ENCODE data around the gene DBP. TPM values are rescaled to one million over a fixed set of nuclear protein-coding genes. Genes with fewer than 3 reads are reported as not detected.
A peak's percentile ranks its signal among the peaks of the same experiment; 100 is the strongest.

DBP gene
- total and polyA plus RNA-seq, 2 of the 13 experiments (the other 11 are each of a cell fraction or from before 2014, with no cell fraction given) = 1.7 to 5.8 TPM

GRCh38 chr19:48646001-48646721 is 9.0 kb upstream of the DBP start, which contains the start of gene CA11 (continued):
- TF ChIP-seq THAP9 (CRISPR knock-in tag; IDR thresholded peaks at IDR 0.05; ENCODE audit: borderline replicate concordance) (peak; percentile 32; the same call in 1 of the 2 replicates), ZNF10 (CRISPR knock-in tag; IDR thresholded peaks at IDR 0.05; ENCODE audit: borderline replicate concordance, low read depth) (no peak), ZNF577 (CRISPR knock-in tag; IDR thresholded peaks at IDR 0.05; ENCODE audit: borderline replicate concordance, low read depth) (no peak), SRY (CRISPR knock-in tag; IDR thresholded peaks at IDR 0.05) (no peak), TFE3 (CRISPR knock-in tag; IDR thresholded peaks at IDR 0.05) (0 out of 2 replicates have a peak, but pooled peaks have one; percentile 13), CBX5 (CRISPR knock-in tag; IDR thresholded peaks at IDR 0.05; ENCODE audit: borderline replicate concordance) (peak; percentile 32; the same call in 1 of the 2 replicates), ZNF616 (CRISPR knock-in tag; IDR thresholded peaks at IDR 0.05; ENCODE audit: low read depth) (no peak), PRPF4 (IDR thresholded peaks at IDR 0.05; ENCODE audit: low read depth, low read length, poor library complexity, severe bottlenecking) (no peak), ZNF207 (IDR thresholded peaks at IDR 0.05; ENCODE audit: borderline replicate concordance) (no peak), MIER3 (CRISPR knock-in tag; IDR thresholded peaks at IDR 0.05; ENCODE audit: borderline replicate concordance) (peak; percentile 50; the same call in 1 of the 2 replicates), MAZ (IDR thresholded peaks at IDR 0.05; ENCODE audit: borderline replicate concordance, low read depth, low read length) (peak; percentile 93), MAZ (CRISPR knock-in tag; IDR thresholded peaks at IDR 0.05; ENCODE audit: low read depth) (peak; percentile 76; the same call in 1 of the 2 replicates), CREB1 (IDR thresholded peaks at IDR 0.05) (no peak), CREB1 (CRISPR knock-in tag; IDR thresholded peaks at IDR 0.05) (no peak), ZFX (CRISPR knock-in tag; IDR thresholded peaks at IDR 0.05; ENCODE audit: low read depth) (no peak)
- TF ChIP-seq, protein P1, sequence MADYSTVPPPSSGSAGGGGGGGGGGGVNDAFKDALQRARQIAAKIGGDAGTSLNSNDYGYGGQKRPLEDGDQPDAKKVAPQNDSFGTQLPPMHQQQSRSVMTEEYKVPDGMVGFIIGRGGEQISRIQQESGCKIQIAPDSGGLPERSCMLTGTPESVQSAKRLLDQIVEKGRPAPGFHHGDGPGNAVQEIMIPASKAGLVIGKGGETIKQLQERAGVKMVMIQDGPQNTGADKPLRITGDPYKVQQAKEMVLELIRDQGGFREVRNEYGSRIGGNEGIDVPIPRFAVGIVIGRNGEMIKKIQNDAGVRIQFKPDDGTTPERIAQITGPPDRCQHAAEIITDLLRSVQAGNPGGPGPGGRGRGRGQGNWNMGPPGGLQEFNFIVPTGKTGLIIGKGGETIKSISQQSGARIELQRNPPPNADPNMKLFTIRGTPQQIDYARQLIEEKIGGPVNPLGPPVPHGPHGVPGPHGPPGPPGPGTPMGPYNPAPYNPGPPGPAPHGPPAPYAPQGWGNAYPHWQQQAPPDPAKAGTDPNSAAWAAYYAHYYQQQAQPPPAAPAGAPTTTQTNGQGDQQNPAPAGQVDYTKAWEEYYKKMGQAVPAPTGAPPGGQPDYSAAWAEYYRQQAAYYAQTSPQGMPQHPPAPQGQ (CRISPR knock-in tag; IDR thresholded peaks at IDR 0.05; ENCODE audit: borderline replicate concordance) = no peak
- TF ChIP-seq, protein P2, sequence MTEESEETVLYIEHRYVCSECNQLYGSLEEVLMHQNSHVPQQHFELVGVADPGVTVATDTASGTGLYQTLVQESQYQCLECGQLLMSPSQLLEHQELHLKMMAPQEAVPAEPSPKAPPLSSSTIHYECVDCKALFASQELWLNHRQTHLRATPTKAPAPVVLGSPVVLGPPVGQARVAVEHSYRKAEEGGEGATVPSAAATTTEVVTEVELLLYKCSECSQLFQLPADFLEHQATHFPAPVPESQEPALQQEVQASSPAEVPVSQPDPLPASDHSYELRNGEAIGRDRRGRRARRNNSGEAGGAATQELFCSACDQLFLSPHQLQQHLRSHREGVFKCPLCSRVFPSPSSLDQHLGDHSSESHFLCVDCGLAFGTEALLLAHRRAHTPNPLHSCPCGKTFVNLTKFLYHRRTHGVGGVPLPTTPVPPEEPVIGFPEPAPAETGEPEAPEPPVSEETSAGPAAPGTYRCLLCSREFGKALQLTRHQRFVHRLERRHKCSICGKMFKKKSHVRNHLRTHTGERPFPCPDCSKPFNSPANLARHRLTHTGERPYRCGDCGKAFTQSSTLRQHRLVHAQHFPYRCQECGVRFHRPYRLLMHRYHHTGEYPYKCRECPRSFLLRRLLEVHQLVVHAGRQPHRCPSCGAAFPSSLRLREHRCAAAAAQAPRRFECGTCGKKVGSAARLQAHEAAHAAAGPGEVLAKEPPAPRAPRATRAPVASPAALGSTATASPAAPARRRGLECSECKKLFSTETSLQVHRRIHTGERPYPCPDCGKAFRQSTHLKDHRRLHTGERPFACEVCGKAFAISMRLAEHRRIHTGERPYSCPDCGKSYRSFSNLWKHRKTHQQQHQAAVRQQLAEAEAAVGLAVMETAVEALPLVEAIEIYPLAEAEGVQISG (CRISPR knock-in tag; IDR thresholded peaks at IDR 0.05) = peak; percentile 71

Data from HepG2 (cell line).